Measurements from ENCODE around the gene SF3B4. TPM values are rescaled to one million over a fixed set of nuclear protein-coding genes. Genes with fewer than 3 reads are reported as not detected.

Gene SF3B4
- total and polyA plus RNA-seq, 4 donors: 19.6 to 48.1 (median 37.7) TPM

GRCh38 chr1:149931212-149931790 lies 3.7 kb upstream of the SF3B4 start:
- H3K27ac ChIP-seq (ENCODE audit: low read depth in 1 of 2, low read length in 1 of 2): no peak overlapping the region
- ATAC-seq (ENCODE audit: insufficient read depth, low FRiP score) (no peak), DNase-seq (no peak)
- no peak overlapping the region for H3K9ac ChIP-seq (ENCODE audit: insufficient read depth in 1 of 2, low read length in 2 of 2)
- no peak for TF ChIP-seq CTCF (IDR thresholded peaks at IDR 0.05; ENCODE audit: control extremely low read depth, extremely low read depth)
- 75 to 80% methylated on average over 13 of the region's 13 CpGs for WGBS, 2 donors
- H3K9me3 ChIP-seq (ENCODE audit: control insufficient read depth in 4 of 4, insufficient read depth in 3 of 4, low read length in 3 of 4): no peaks in the 10 kb centered on the region
- H3K27me3 ChIP-seq (ENCODE audit: control insufficient read depth in 3 of 3, insufficient read depth in 3 of 3, low read length in 2 of 3): no peaks in the 10 kb centered on the region
- no peak overlapping the region for H3K4me3 ChIP-seq
- peaks cover 1 to 25% (median 6%) of the 10 kb centered on the region in 5 donors for H3K4me1 ChIP-seq (ENCODE audit: control insufficient read depth in 5 of 5, insufficient read depth in 5 of 5, low read length in 5 of 5)
- H3K36me3 ChIP-seq (ENCODE audit: control insufficient read depth in 4 of 4, insufficient read depth in 4 of 4, low read length in 4 of 4): peaks cover 2 to 22% (median 11%) of the 10 kb centered on the region in 4 donors

- TF ChIP-seq CTCF (IDR thresholded peaks at IDR 0.05; ENCODE audit: control extremely low read depth, extremely low read depth): no peak
- ATAC-seq (ENCODE audit: insufficient read depth, low FRiP score): no peak
- Histone ChIP-seq H3K27ac (ENCODE audit: low read depth in 1 of 2, low read length in 1 of 2) (peak overlapping the region in 1 of 2 donors; percentile 39), H3K36me3 (ENCODE audit: control insufficient read depth in 4 of 4, insufficient read depth in 4 of 4, low read length in 4 of 4) (peaks cover 8 to 36% (median 22%) of the 10 kb centered on the region in 4 donors), H3K4me3 (no peak overlapping the region), H3K27me3 (ENCODE audit: control insufficient read depth in 3 of 3, insufficient read depth in 3 of 3, low read length in 2 of 3) (no peaks in the 10 kb centered on the region), H3K9ac (ENCODE audit: insufficient read depth in 1 of 2, low read length in 2 of 2) (no peak overlapping the region), H3K9me3 (ENCODE audit: control insufficient read depth in 4 of 4, insufficient read depth in 3 of 4, low read length in 3 of 4) (no peaks in the 10 kb centered on the region), H3K4me1 (ENCODE audit: control insufficient read depth in 5 of 5, insufficient read depth in 5 of 5, low read length in 5 of 5) (peaks cover 7 to 25% (median 8%) of the 10 kb centered on the region in 5 donors)
- no peak for DNase-seq
- 65 to 82% methylated on average over 2 of the region's 2 CpGs for WGBS, 2 donors
These were observed 2.3 kb upstream of the SF3B4 start for GRCh38 chr1:149929856-149930255.

- peaks cover 7 to 25% (median 8%) of the 10 kb centered on the region in 5 donors for H3K4me1 ChIP-seq (ENCODE audit: control insufficient read depth in 5 of 5, insufficient read depth in 5 of 5, low read length in 5 of 5)
- 0 to 3% methylated on average over 1 of the region's 1 CpG for WGBS, 2 donors
These were observed 760 bp upstream of the SF3B4 start for GRCh38 chr1:149928401-149928724.

More at GRCh38 chr1:149928401-149928724, 760 bp upstream of the SF3B4 start:
- ATAC-seq (ENCODE audit: insufficient read depth, low FRiP score) (no peak), DNase-seq (no peak)
- no peak for TF ChIP-seq CTCF (IDR thresholded peaks at IDR 0.05; ENCODE audit: control extremely low read depth, extremely low read depth)
- Histone ChIP-seq H3K4me3 (peak overlapping the region; percentile 95), H3K27ac (ENCODE audit: low read depth in 1 of 2, low read length in 1 of 2) (peak overlapping the region; percentile 94 to 98), H3K9ac (ENCODE audit: insufficient read depth in 1 of 2, low read length in 2 of 2) (peak overlapping the region in 1 of 2 donors; percentile 99), H3K9me3 (ENCODE audit: control insufficient read depth in 4 of 4, insufficient read depth in 3 of 4, low read length in 3 of 4) (no peaks in the 10 kb centered on the region), H3K36me3 (ENCODE audit: control insufficient read depth in 4 of 4, insufficient read depth in 4 of 4, low read length in 4 of 4) (peaks cover 19 to 40% (median 28%) of the 10 kb centered on the region in 4 donors), H3K27me3 (ENCODE audit: control insufficient read depth in 3 of 3, insufficient read depth in 3 of 3, low read length in 2 of 3) (no peaks in the 10 kb centered on the region)
